Thoracic aorta (tissue), 2 donors: ENCODE data around the gene ITPRID2. TPM values are rescaled to one million over a fixed set of nuclear protein-coding genes. Genes with fewer than 3 reads are reported as not detected.
A peak's percentile ranks its signal among the peaks of the same experiment; 100 is the strongest.

Experiments used
- ATAC-seq: fragments of 150-250 bp; one replicate; pipeline ENCODE4 v1.8.0; 2017; ENCODE audit warnings: low read depth; ENCODE audit not compliant: insufficient number of reproducible peaks, low FRiP score
- DNase-seq: peaks from one replicate; pipeline ENCODE4 v3.0.0-alpha.2; 2020; ENCODE audit warnings: low spot score
- H3K27ac ChIP-seq, 2 donors: fragments of 200-600 bp; sonication (generic); 1 replicate in 1 of 2; 2 replicates in 1 of 2; pipeline ENCODE4 v1.5.1; 2016; ENCODE audit warnings: mild to moderate bottlenecking in 2 of 2, moderate library complexity in 2 of 2
- H3K27me3 ChIP-seq: fragments of 200-600 bp; sonication (generic); replicated peaks from 2 replicates; pipeline ENCODE4 v1.6.0; 2016; ENCODE audit warnings: mild to moderate bottlenecking; ENCODE audit not compliant: insufficient read depth
- H3K36me3 ChIP-seq: fragments of 200-600 bp; sonication (generic); one replicate; pipeline ENCODE4 v1.5.1; 2016
- H3K4me1 ChIP-seq, 2 donors: fragments of 200-600 bp; sonication (generic); 1 replicate in 1 of 2; 2 replicates in 1 of 2; pipeline versions ENCODE4 v1.5.1 to v1.6.0; 2016; ENCODE audit warnings: low read depth in 2 of 2, mild to moderate bottlenecking in 1 of 2; ENCODE audit not compliant: control insufficient read depth in 1 of 2
- H3K4me3 ChIP-seq: fragments of 200-600 bp; sonication (generic); 2 replicates; pipeline ENCODE4 v1.5.1; 2016; ENCODE audit warnings: mild to moderate bottlenecking
- H3K9me3 ChIP-seq: fragments of 200-600 bp; sonication (generic); 2 replicates; pipeline ENCODE4 v1.5.1; 2016
- CTCF ChIP-seq: fragments of 200-600 bp; sonication (generic); IDR thresholded peaks from one replicate; pipeline ENCODE4 v1.5.1; 2019; ENCODE audit warnings: antibody characterized with exemption
- total RNA-seq, 2 donors: library from RNA; depleted of rRNA; stranded (reverse); fragments of >200 nt; gene quantifications; one replicate each; pipeline versions ENCODE4 v1.1.0 to v1.2.3, GENCODE V29; 2016

The ITPRID2 gene
- total RNA-seq: 100 to 1,000 TPM; 102 to 121 TPM

DNA sequence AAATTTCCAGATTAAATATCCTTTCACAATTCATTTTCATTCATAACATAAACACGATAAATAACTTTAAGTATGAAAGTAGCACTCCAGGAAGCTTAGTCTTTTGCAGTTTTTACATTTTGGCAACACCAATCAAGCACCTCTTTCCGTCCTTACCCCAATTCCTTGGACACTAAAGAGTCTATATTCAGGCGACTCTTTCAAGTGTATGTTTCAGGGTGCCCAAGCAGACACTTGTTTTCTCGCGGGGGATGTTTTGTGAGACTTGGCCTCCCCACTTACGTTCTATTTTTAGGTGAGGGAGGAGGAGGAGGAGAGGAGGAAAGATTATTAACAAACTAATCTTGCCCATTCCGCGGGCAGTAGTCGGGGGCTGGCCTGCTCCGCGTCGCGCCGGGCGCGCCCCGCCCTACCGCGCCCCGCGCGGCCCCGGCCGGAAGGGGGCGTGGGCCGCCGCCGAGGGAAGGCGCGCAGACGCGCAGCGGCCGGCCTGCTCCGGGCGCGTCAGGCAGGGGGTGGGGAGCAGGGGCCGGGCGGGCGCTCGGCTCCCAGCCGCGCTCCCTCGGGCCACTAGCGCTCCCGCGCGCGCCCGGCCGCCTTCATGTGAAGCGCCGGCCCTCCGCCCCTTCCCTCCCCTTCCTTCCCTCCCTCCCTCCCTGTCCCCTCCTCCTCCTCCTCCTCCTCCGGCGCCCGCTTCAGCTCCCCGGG, at the start of gene ITPRID2:
Gene ITPRID2, plus strand, starts transcription at position 473 of the 708 bp plus-strand sequence. CDS start 337 bp downstream, outside the sequence.
- no peaks in the 10 kb centered on the region for H3K36me3 ChIP-seq
- peak within 1 kb of the TSS; percentile 99 for H3K27ac ChIP-seq
- peak; percentile 80 for ATAC-seq
- peak; percentile 44 for DNase-seq
- H3K27me3 ChIP-seq: no peaks in the 10 kb centered on the region
- H3K4me3 ChIP-seq: peak within 1 kb of the TSS; percentile 99
- TF ChIP-seq CTCF: no peak
- no peaks in the 10 kb centered on the region for H3K9me3 ChIP-seq
- H3K4me1 ChIP-seq: peaks cover 27 to 48% of the 10 kb centered on the region in 2 donors

- Histone ChIP-seq H3K4me1 (peaks cover 3 to 11% of the 10 kb centered on the region in 2 donors), H3K27me3 (no peaks in the 10 kb centered on the region), H3K4me3 (no peak overlapping the region), H3K36me3 (no peaks in the 10 kb centered on the region), H3K27ac (no peak overlapping the region), H3K9me3 (no peaks in the 10 kb centered on the region)
- no peak for TF ChIP-seq CTCF
- DNase-seq (no peak), ATAC-seq (no peak)
These were observed 46.8 kb upstream of the ITPRID2 start for GRCh38 chr2:181844551-181845290.

DNA sequence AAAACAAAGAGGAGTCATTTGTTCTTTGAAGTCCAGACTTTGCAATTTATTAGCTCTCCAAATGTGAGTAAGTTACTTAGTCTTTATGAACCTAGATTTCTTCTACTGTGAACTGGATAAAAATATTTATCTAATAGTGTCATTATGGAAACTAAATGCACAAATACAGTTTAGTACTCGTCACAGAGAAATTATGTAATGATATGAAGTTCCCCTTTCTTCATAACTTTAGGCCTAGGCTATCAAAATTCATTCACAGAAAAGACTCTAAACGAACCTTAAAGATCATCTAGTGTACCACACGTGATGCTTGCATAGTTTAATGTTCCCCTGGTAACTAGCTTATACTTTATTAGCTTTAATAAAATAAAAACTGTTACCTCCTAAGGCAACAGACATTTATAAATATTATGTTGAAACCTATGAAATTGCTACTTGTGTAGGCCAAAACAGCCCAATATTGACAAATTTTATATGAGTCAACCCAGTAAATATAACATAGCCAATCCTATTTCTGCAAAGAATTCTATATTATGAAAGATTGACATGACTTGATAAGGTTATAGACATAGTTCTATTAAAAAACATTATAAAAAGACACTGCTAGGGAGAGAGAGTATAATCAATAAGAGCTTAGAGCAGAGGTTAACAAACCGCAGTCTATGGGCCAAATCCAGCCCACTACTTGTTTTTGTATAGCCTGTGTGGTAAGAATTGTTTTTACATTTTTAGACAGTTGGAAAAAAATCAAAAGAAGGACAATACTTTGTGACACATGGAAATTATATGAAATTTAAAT, 44.9 kb upstream of the ITPRID2 start:
- no peaks in the 10 kb centered on the region for H3K27me3 ChIP-seq
- ATAC-seq: no peak
- no peaks in the 10 kb centered on the region for H3K36me3 ChIP-seq
- H3K9me3 ChIP-seq: no peaks in the 10 kb centered on the region
- DNase-seq: no peak
- H3K4me1 ChIP-seq: peaks cover 3 to 8% of the 10 kb centered on the region in 2 donors
- no peak overlapping the region for H3K4me3 ChIP-seq
- TF ChIP-seq CTCF: no peak
- H3K27ac ChIP-seq: no peak overlapping the region

DNA sequence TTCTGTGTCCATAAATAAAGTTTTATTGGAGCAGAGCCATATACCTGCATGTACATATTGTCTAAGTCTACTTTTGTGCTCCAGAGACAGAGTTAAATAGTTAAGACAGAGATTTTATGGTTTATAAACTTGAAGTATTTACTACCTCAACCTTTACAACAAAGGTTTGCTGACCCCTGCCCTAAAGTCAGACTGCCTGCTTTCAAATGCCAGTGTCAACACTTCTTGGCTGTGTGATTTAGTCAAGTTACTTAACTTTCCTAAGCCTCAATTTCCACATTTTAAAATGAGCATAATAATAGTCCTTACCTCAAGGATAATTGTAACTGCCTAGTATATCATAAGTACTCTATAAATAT, 44.4 kb upstream of the ITPRID2 start:
- ATAC-seq (no peak), DNase-seq (no peak)
- no peaks in the 10 kb centered on the region for H3K36me3 ChIP-seq
- no peak overlapping the region for H3K27ac ChIP-seq
- H3K4me3 ChIP-seq: no peak overlapping the region
- no peaks in the 10 kb centered on the region for H3K9me3 ChIP-seq
- no peak for TF ChIP-seq CTCF
- H3K4me1 ChIP-seq: peaks cover 3 to 8% of the 10 kb centered on the region in 2 donors
- no peaks in the 10 kb centered on the region for H3K27me3 ChIP-seq

DNA sequence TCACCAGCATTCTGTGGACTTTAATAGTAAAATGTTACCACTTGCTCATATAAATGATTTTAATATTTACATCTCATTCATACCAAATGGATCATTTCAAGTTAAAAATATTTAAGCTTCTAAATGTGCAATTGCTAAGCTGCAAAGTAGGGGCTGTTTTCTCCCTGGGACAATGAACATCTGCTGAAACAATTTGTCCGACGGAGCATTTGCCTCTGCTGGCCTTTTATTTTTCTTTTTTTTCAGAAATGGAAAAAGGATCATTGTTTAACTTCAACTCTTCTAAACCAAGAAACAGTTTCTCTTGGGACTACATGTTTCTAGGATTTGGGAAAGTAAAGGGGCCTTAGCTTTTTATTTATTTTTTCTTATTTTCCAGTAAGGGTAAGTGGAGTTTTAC, 43.8 kb upstream of the ITPRID2 start:
- TF ChIP-seq CTCF: no peak
- no peak for DNase-seq
- H3K27ac ChIP-seq: no peak overlapping the region

More for the DNA sequence above, 43.8 kb upstream of the ITPRID2 start:
- no peaks in the 10 kb centered on the region for H3K27me3 ChIP-seq
- H3K36me3 ChIP-seq: no peaks in the 10 kb centered on the region
- H3K4me1 ChIP-seq: peaks cover 3 to 8% of the 10 kb centered on the region in 2 donors
- no peak for ATAC-seq
- no peaks in the 10 kb centered on the region for H3K9me3 ChIP-seq
- H3K4me3 ChIP-seq: no peak overlapping the region
